ENCODE data around the gene NRBF2.

DNA sequence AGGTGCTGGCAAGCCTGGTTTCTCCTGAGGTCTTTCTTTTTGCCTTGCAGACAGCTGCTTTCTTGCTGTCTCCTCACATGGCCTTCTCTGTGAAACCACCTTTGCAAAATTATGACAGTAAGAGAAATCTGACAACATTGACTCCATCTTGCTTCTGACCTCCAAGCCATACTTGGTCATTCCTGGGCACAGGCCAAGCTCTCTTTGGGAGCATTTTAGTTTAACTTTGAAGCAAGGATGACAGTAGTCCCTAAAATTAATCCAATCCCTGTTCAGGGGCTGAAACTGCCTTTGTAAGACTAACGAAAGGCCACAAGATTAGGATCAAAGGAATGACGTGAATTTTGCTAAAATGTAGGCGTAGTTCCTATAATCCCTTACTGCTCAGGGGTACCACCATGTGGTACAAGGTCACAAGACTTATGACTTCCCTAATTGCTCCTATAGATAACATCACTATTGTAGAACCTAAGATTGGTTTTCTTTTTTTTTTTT lies 25.1 kb upstream of the NRBF2 start:
- TF ChIP-seq, protein P1, sequence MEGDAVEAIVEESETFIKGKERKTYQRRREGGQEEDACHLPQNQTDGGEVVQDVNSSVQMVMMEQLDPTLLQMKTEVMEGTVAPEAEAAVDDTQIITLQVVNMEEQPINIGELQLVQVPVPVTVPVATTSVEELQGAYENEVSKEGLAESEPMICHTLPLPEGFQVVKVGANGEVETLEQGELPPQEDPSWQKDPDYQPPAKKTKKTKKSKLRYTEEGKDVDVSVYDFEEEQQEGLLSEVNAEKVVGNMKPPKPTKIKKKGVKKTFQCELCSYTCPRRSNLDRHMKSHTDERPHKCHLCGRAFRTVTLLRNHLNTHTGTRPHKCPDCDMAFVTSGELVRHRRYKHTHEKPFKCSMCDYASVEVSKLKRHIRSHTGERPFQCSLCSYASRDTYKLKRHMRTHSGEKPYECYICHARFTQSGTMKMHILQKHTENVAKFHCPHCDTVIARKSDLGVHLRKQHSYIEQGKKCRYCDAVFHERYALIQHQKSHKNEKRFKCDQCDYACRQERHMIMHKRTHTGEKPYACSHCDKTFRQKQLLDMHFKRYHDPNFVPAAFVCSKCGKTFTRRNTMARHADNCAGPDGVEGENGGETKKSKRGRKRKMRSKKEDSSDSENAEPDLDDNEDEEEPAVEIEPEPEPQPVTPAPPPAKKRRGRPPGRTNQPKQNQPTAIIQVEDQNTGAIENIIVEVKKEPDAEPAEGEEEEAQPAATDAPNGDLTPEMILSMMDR (conservative IDR thresholded peaks at IDR 0.05) = no peak
- no peak for TF ChIP-seq EZH2 (IDR thresholded peaks at IDR 0.05; ENCODE audit: low read depth)
